Liver (tissue), 3 donors: ENCODE measurements around the gene THAP4.

Experiments used
- RAD21 ChIP-seq, 2 donors: IDR thresholded peaks; 2 replicates each; pipeline ENCODE4 v1.6.1; 2016; ENCODE audit warnings: antibody characterized with exemption in 2 of 2, mild to moderate bottlenecking in 2 of 2
- TF ChIP-seq, protein P1 (sequence below): fragments of 150-350 bp; IDR thresholded peaks from 2 replicates; pipeline ENCODE4 v1.5.1; 2017; ENCODE audit warnings: improper control_type of control experiment, low read depth, low read length; ENCODE audit not compliant: missing input control
- donor health status: healthy.
- donor health status: healthy.

DNA sequence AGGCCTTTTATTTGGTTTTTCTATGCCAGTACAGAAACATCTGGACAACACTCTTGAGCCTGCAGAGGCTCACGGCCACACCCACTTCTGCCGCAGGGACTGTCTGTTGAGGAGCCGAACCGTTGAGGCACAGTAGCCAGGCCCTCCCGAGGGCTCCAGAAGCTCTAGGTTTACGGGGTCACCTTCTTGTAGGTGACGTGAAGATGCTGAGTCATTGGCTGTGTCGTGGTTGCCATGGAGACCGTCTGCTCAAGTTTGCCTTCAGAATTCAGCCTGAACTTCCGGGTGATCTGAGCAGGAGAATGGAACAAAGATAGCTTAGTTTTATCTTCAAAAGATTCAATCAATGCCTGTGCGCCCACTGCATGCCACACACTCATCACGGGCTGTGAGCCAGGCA, 52.5 kb downstream of the THAP4 start:
- TF ChIP-seq, protein P1, sequence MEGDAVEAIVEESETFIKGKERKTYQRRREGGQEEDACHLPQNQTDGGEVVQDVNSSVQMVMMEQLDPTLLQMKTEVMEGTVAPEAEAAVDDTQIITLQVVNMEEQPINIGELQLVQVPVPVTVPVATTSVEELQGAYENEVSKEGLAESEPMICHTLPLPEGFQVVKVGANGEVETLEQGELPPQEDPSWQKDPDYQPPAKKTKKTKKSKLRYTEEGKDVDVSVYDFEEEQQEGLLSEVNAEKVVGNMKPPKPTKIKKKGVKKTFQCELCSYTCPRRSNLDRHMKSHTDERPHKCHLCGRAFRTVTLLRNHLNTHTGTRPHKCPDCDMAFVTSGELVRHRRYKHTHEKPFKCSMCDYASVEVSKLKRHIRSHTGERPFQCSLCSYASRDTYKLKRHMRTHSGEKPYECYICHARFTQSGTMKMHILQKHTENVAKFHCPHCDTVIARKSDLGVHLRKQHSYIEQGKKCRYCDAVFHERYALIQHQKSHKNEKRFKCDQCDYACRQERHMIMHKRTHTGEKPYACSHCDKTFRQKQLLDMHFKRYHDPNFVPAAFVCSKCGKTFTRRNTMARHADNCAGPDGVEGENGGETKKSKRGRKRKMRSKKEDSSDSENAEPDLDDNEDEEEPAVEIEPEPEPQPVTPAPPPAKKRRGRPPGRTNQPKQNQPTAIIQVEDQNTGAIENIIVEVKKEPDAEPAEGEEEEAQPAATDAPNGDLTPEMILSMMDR: no peak
- TF ChIP-seq RAD21 (IDR thresholded peaks at IDR 0.05): no peak
